K562 (cell line): Measurements from ENCODE around the gene TNRC6B. TPM values are rescaled to one million over a fixed set of nuclear protein-coding genes. Genes with fewer than 3 reads are reported as not detected.

Source experiments
- ATAC-seq: fragments of 200-7000 bp; cut with Tn5 transposase; 3 replicates; pipeline ENCODE4 v1.9.1; 2020; ENCODE audit warnings: moderate library complexity
- BruUV-seq: library from RNA; stranded (reverse); fragments of 400-500 nt; replicated peaks from 2 replicates; lab custom pipeline; 2021; lab: Mats Ljungman, UMichigan
- CTCF ChIA-PET: fragments of 300-600 bp; formaldehyde crosslinking; extraction: SDS; loops from one replicate; lab custom pipeline; 2021; ENCODE audit warnings: low intra/inter-chr PET ratio; lab: Yijun Ruan, JAX
- POLR2A ChIA-PET: fragments of 300-600, 350-650 bp; sonication (Branson Sonifier 250); formaldehyde crosslinking; extraction: SDS; loops from one replicate; lab custom pipeline; 2021; ENCODE audit warnings: antibody characterized with exemption, inconsistent platforms; lab: Yijun Ruan, JAX
- DNase-seq, 4 experiments: peaks; one replicate each; pipeline versions ENCODE4 v3.0.0 to v3.0.0-alpha.2; 2011 to 2018; ENCODE audit warnings: low spot score in 3 of 4, mixed read lengths in 3 of 4; ENCODE audit errors: extremely low read depth in 1 of 4
- FAIRE-seq: peaks from 2 replicates; lab custom pipeline; 2011; peaks lifted over from hg19 to GRCh38; lab: Jason Lieb, UNC
- H2AFZ ChIP-seq: 2 replicates; pipeline ENCODE4 v1.6.0; 2011; ENCODE audit warnings: low read depth, low read length, control low read depth, inconsistent platforms
- H3K27ac ChIP-seq: fragments of 200-600 bp; 3 replicates; pipeline ENCODE4 v1.8.0; 2011; ENCODE audit warnings: low read depth, mild to moderate bottlenecking, control low read depth, inconsistent platforms, low read length, moderate library complexity, mixed read lengths; ENCODE audit errors: extremely low read depth
- H3K27me3 ChIP-seq, 2 experiments: fragments of 300-600 bp in 1 of 2; 2 replicates in 1 of 2; 3 replicates in 1 of 2; pipeline versions ENCODE4 v1.6.0 to v1.8.0; 2011; ENCODE audit warnings: inconsistent platforms in 2 of 2, low read length in 2 of 2, mild to moderate bottlenecking in 1 of 2, mixed read lengths in 1 of 2, moderate library complexity in 1 of 2; ENCODE audit not compliant: control insufficient read depth in 2 of 2, insufficient read depth in 2 of 2
- H3K36me3 ChIP-seq: fragments of 300-600 bp; 3 replicates; pipeline ENCODE4 v1.8.0; 2011; ENCODE audit warnings: mild to moderate bottlenecking, low read length, inconsistent platforms; ENCODE audit not compliant: control insufficient read depth, insufficient read depth
- H3K4me1 ChIP-seq, 2 experiments: fragments of 200-600 bp in 1 of 2; replicated peaks in 1 of 2; 2 replicates in 1 of 2; 3 replicates in 1 of 2; pipeline versions ENCODE4 v1.5.1 to v1.8.0; 2011; ENCODE audit warnings: inconsistent platforms in 2 of 2, low read length in 2 of 2, mild to moderate bottlenecking in 1 of 2, mixed read lengths in 1 of 2, moderate library complexity in 1 of 2; ENCODE audit not compliant: control insufficient read depth in 2 of 2, insufficient read depth in 2 of 2
- H3K4me2 ChIP-seq: 2 replicates; pipeline ENCODE4 v1.6.1; 2011; ENCODE audit warnings: low read length, control low read depth, inconsistent platforms, mixed read lengths; ENCODE audit not compliant: insufficient read depth
- H3K4me3 ChIP-seq: fragments of 200-600 bp; sonication (generic), shearing (Covaris generic); 2 replicates; pipeline ENCODE4 v1.5.1; 2016; ENCODE audit warnings: control low read depth, inconsistent platforms
- H3K79me2 ChIP-seq: fragments of 200-600 bp; 3 replicates; pipeline ENCODE4 v1.8.0; 2011; ENCODE audit warnings: low read length, inconsistent platforms; ENCODE audit not compliant: control insufficient read depth, insufficient read depth
- H3K9ac ChIP-seq, 2 experiments: 2 replicates each; pipeline versions ENCODE4 v1.6.0 to v1.6.1; 2011; ENCODE audit warnings: low read depth in 2 of 2, low read length in 2 of 2, control low read depth in 1 of 2, inconsistent platforms in 1 of 2, mild to moderate bottlenecking in 1 of 2, mixed read lengths in 1 of 2; ENCODE audit not compliant: insufficient read depth in 1 of 2
- H3K9me1 ChIP-seq: one replicate; pipeline ENCODE4 v1.6.0; 2011; ENCODE audit warnings: inconsistent platforms, mild to moderate bottlenecking, low read length, moderate library complexity; ENCODE audit not compliant: control insufficient read depth, insufficient read depth
- H3K9me3 ChIP-seq: replicated peaks from 2 replicates; pipeline ENCODE4 v1.5.1; 2011; ENCODE audit warnings: low read depth, low read length, inconsistent platforms; ENCODE audit not compliant: control insufficient read depth, insufficient read depth
- H4K20me1 ChIP-seq: replicated peaks from 2 replicates; pipeline ENCODE4 v1.6.1; 2011; ENCODE audit warnings: low read length, inconsistent platforms, mixed read lengths; ENCODE audit not compliant: control insufficient read depth, insufficient read depth
- BMI1 ChIP-seq: fragments of 150-350 bp; IDR thresholded peaks from 2 replicates; pipeline ENCODE4 v1.6.1; 2014; ENCODE audit warnings: low read length
- CHCHD3 ChIP-seq: fragments of 250-450 bp; sonication (Bioruptor Pico); IDR thresholded peaks from 2 replicates; pipeline ENCODE4 v2.1.2; 2022; ENCODE audit warnings: mild to moderate bottlenecking
- CREBBP ChIP-seq: IDR thresholded peaks from one replicate; pipeline ENCODE4 v1.6.1; 2012; ENCODE audit warnings: low read depth, mild to moderate bottlenecking, control low read depth, inconsistent platforms, low read length
- DLX4 ChIP-seq: fragments of 250-450 bp; sonication (Bioruptor Pico); IDR thresholded peaks from 2 replicates; pipeline ENCODE4 v1.6.1; 2021; ENCODE audit warnings: mild to moderate bottlenecking
- KAT2B ChIP-seq: IDR thresholded peaks from one replicate; pipeline ENCODE4 v1.6.1; 2012; ENCODE audit warnings: low read depth, mild to moderate bottlenecking, control low read depth, inconsistent platforms, low read length, moderate library complexity
- MTF1 ChIP-seq: fragments of 250-450 bp; sonication (Bioruptor Pico); IDR thresholded peaks from 2 replicates; pipeline ENCODE4 v1.9.0; 2021; ENCODE audit warnings: moderate library complexity, mild to moderate bottlenecking, inconsistent platforms, borderline replicate concordance
- PBX2 ChIP-seq, 2 experiments: IDR thresholded peaks in 1 of 2; conservative IDR thresholded peaks in 1 of 2; 2 replicates each; pipeline ENCODE4 v1.6.1; 2016; ENCODE audit warnings: low read depth in 2 of 2, mild to moderate bottlenecking in 1 of 2, missing compliant biosample characterization in 1 of 2, missing genetic modification characterization in 1 of 2, moderate library complexity in 1 of 2
- PHF21A ChIP-seq: fragments of 450-650 bp; IDR thresholded peaks from 2 replicates; pipeline ENCODE4 v1.6.1; 2017; ENCODE audit warnings: low read depth, borderline replicate concordance
- ZSCAN32 ChIP-seq: fragments of 450-650 bp; formaldehyde crosslinking; IDR thresholded peaks from 2 replicates; pipeline ENCODE4 v1.4.0; 2020; ENCODE audit warnings: mild to moderate bottlenecking, moderate library complexity
- WGBS: fragments of 100-300 bp; shearing (Covaris generic); methylation state at CpG from one replicate; pipeline ENCODE4 v1.1.6; 2016; ENCODE audit warnings: low coverage, mixed read lengths; ENCODE audit not compliant: insufficient coverage; ENCODE audit errors: missing lambda C conversion rate; 5-methylcytosine and 5-hydroxymethylcytosine counted together
- in situ Hi-C: fragments of 300-500 bp; cut with MboI; formaldehyde crosslinking; loops from 4 replicates; pipeline ENCODE4 v1.15.0; 2018; ENCODE audit warnings: inconsistent platforms, mixed read lengths
- intact Hi-C: fragments of 100-400 bp; cut with micrococcal nuclease; formaldehyde crosslinking; loops from 2 replicates; pipeline ENCODE4 v1.14.2; 2022
- polyA plus RNA-seq, 8 experiments: library from polyadenylated mRNA; depleted of rRNA in 4 of 8; stranded (reverse) in 5 of 8; unstranded in 3 of 8; fragments of >200 nt; fragmentation: Nextera tagmentation in 2 of 8; fragmentation: Illumina TruSeq in 1 of 8; extraction: Ambion mirVana in 2 of 8; extraction: Trizol in 1 of 8; gene quantifications; 2 replicates each; pipeline versions ENCODE4 v1.2.1 to v1.2.3, GENCODE V29; 2011 to 2014; ENCODE audit warnings: inconsistent platforms in 1 of 8, missing spikeins in 1 of 8
- total RNA-seq, 7 experiments: library from RNA; depleted of rRNA in 6 of 7; stranded (reverse); fragments of >200 nt in 6 of 7; fragmentation: Illumina TruSeq in 2 of 7; extraction: Trizol in 2 of 7; gene quantifications; 2 replicates each; pipeline versions ENCODE4 v1.2.1 to v1.2.3, GENCODE V29; 2011 to 2021; ENCODE audit warnings: low replicate concordance in 1 of 7
- TF ChIP-seq, protein P1 (sequence below): fragments of 250-450 bp; sonication (Bioruptor Pico); IDR thresholded peaks from 2 replicates; pipeline ENCODE4 v1.4.0; 2020; ENCODE audit warnings: mild to moderate bottlenecking, moderate library complexity
- TF ChIP-seq, protein P2 (sequence below): fragments of 150-350 bp; conservative IDR thresholded peaks from 2 replicates; pipeline ENCODE4 v1.6.1; 2014; ENCODE audit warnings: low read length
- TF ChIP-seq, protein P3 (sequence below): fragments of 250-450 bp; sonication (Bioruptor Pico); IDR thresholded peaks from 2 replicates; pipeline ENCODE4 v1.5.0; 2020; ENCODE audit warnings: mild to moderate bottlenecking, borderline replicate concordance

Gene TNRC6B
- total and polyA plus RNA-seq, 9 of the 15 experiments (the other 6 are each of a cell fraction or from before 2014, with no cell fraction given), result 0.96 to 18.8 (median 10.8) TPM

DNA sequence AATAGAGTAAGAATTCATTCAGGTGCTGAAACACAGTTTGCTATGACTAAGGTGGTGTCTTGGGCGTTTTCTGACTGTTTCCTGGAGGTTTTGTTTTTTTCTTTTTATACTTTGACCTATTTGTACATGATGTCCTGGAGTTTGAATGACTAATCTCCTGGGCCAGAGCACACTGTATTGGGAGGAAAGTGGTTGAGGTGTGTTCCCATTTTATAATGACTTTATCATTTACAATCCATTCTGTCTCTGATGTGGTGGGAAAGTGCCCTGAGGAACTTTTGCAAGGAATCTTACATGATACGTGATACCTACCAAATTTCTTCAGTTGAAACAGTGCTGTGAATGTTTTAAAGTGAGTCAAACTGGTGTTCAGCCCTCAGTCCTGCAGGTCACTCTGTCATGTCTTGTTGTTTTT, 80.8 kb downstream of the TNRC6B start:
- BruUV-seq, result no TSS peak
- H2AFZ ChIP-seq, result no peak overlapping the region
- peaks cover 19% of the 10 kb centered on the region; the same call in 2 of the 3 replicates for H3K36me3 ChIP-seq
- CTCF ChIA-PET, result no interaction called here
- intact Hi-C loops (no loop called here), in situ Hi-C loops (no loop called here)
- no peaks in the 10 kb centered on the region for H4K20me1 ChIP-seq
- no peak overlapping the region for H3K4me2 ChIP-seq
- no peak overlapping the region for H3K27ac ChIP-seq
- no peaks in the 10 kb centered on the region for H3K79me2 ChIP-seq
- H3K4me3 ChIP-seq, result no peak overlapping the region
- H3K4me1 ChIP-seq, result peaks cover 4 to 9% of the 10 kb centered on the region in 2 experiments; a peak in 3 of 5 replicates
- ATAC-seq (no peak), DNase-seq (no peak), FAIRE-seq (no peak)
- WGBS, result 63% methylated on average over 2 of the region's 2 CpGs
- H3K27me3 ChIP-seq, result no peaks in the 10 kb centered on the region
- POLR2A ChIA-PET, result interaction anchor here (1.1 kb wide), 1 partner anchor 9 kb away, joined by 6 read pairs; no protein-coding TSS in a partner anchor
- H3K9ac ChIP-seq, result no peak overlapping the region
- no peaks in the 10 kb centered on the region for H3K9me3 ChIP-seq
- H3K9me1 ChIP-seq, result no peaks in the 10 kb centered on the region
- TF ChIP-seq DLX4 (CRISPR knock-in tag) (no peak), PBX2 (CRISPR knock-in tag; IDR thresholded peaks at IDR 0.05; ENCODE audit: low read depth) (no peak), PBX2 (tag; conservative IDR thresholded peaks at IDR 0.05; ENCODE audit: low read depth) (no peak), PHF21A (no peak), CHCHD3 (CRISPR knock-in tag) (no peak), CREBBP (no peak), BMI1 (no peak), KAT2B (no peak), ZSCAN32 (CRISPR knock-in tag) (no peak), MTF1 (CRISPR knock-in tag) (no peak)
- TF ChIP-seq, protein P1, sequence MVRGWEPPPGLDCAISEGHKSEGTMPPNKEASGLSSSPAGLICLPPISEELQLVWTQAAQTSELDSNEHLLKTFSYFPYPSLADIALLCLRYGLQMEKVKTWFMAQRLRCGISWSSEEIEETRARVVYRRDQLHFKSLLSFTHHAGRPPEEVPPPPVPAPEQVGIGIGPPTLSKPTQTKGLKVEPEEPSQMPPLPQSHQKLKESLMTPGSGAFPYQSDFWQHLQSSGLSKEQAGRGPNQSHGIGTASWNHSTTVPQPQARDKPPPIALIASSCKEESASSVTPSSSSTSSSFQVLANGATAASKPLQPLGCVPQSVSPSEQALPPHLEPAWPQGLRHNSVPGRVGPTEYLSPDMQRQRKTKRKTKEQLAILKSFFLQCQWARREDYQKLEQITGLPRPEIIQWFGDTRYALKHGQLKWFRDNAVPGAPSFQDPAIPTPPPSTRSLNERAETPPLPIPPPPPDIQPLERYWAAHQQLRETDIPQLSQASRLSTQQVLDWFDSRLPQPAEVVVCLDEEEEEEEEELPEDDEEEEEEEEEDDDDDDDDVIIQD (CRISPR knock-in tag), result no peak
- TF ChIP-seq, protein P2, sequence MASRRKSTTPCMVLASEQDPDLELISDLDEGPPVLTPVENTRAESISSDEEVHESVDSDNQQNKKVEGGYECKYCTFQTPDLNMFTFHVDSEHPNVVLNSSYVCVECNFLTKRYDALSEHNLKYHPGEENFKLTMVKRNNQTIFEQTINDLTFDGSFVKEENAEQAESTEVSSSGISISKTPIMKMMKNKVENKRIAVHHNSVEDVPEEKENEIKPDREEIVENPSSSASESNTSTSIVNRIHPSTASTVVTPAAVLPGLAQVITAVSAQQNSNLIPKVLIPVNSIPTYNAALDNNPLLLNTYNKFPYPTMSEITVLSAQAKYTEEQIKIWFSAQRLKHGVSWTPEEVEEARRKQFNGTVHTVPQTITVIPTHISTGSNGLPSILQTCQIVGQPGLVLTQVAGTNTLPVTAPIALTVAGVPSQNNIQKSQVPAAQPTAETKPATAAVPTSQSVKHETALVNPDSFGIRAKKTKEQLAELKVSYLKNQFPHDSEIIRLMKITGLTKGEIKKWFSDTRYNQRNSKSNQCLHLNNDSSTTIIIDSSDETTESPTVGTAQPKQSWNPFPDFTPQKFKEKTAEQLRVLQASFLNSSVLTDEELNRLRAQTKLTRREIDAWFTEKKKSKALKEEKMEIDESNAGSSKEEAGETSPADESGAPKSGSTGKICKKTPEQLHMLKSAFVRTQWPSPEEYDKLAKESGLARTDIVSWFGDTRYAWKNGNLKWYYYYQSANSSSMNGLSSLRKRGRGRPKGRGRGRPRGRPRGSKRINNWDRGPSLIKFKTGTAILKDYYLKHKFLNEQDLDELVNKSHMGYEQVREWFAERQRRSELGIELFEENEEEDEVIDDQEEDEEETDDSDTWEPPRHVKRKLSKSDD, result no peak
- TF ChIP-seq, protein P3, sequence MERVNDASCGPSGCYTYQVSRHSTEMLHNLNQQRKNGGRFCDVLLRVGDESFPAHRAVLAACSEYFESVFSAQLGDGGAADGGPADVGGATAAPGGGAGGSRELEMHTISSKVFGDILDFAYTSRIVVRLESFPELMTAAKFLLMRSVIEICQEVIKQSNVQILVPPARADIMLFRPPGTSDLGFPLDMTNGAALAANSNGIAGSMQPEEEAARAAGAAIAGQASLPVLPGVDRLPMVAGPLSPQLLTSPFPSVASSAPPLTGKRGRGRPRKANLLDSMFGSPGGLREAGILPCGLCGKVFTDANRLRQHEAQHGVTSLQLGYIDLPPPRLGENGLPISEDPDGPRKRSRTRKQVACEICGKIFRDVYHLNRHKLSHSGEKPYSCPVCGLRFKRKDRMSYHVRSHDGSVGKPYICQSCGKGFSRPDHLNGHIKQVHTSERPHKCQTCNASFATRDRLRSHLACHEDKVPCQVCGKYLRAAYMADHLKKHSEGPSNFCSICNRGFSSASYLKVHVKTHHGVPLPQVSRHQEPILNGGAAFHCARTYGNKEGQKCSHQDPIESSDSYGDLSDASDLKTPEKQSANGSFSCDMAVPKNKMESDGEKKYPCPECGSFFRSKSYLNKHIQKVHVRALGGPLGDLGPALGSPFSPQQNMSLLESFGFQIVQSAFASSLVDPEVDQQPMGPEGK (CRISPR knock-in tag), result no peak
